Fibroblast of skin of abdomen (primary cell): ENCODE data around the gene RAVER2. TPM values are rescaled to one million over a fixed set of nuclear protein-coding genes. Genes with fewer than 3 reads are reported as not detected.
"Not testable (repeated sequence)": the region's sequence is repeated elsewhere in the genome, so short reads cannot be mapped to it uniquely, and the experiment has no call there.

Experiments
- DNase-seq: peaks from one replicate; pipeline ENCODE4 v3.0.0-alpha.2; 2013
- polyA plus RNA-seq, 2 experiments: library from polyadenylated mRNA; unstranded; fragments of 120-200 nt; gene quantifications; one replicate each; pipeline ENCODE4 v1.2.1, GENCODE V29; 2013; ENCODE audit not compliant: insufficient read length in 2 of 2

Gene RAVER2
- polyA plus RNA-seq (2013, experiment 1 of 2; ENCODE audit: insufficient read length) = 5.6 TPM
- 5.4 TPM for polyA plus RNA-seq (2013, experiment 2 of 2; ENCODE audit: insufficient read length)

- peak; percentile 72 for DNase-seq
Observed at GRCh38 chr1:64744492-64745180, at the start of gene RAVER2. Gene RAVER2, plus strand, starts transcription at chr1:64745075. Its CDS starts 98 bp downstream, at chr1:64745173.

- no peak for DNase-seq
Observed at GRCh38 chr1:64696879-64697278, 48.0 kb upstream of the RAVER2 start.

GRCh38 chr1:64699327-64699726 lies 45.5 kb upstream of the RAVER2 start:
- DNase-seq = no peak

- no peak for DNase-seq
Observed at GRCh38 chr1:64701071-64701470, 43.8 kb upstream of the RAVER2 start.

- DNase-seq = no peak
Observed at GRCh38 chr1:64701886-64702285, 43.0 kb upstream of the RAVER2 start.

GRCh38 chr1:64702670-64703069 lies 42.2 kb upstream of the RAVER2 start:
- DNase-seq = not testable (repeated sequence)

- DNase-seq = no peak
Observed at GRCh38 chr1:64703600-64703999, 41.3 kb upstream of the RAVER2 start.

GRCh38 chr1:64705591-64705990 lies 39.3 kb upstream of the RAVER2 start:
- no peak for DNase-seq

GRCh38 chr1:64711266-64711665 lies 33.6 kb upstream of the RAVER2 start:
- DNase-seq = no peak

GRCh38 chr1:64712049-64712448 lies 32.8 kb upstream of the RAVER2 start:
- no peak for DNase-seq

GRCh38 chr1:64715186-64715585 lies 29.7 kb upstream of the RAVER2 start:
- no peak for DNase-seq

GRCh38 chr1:64721135-64721534 lies 23.7 kb upstream of the RAVER2 start:
- DNase-seq = no peak

GRCh38 chr1:64721576-64722145 lies 23.2 kb upstream of the RAVER2 start:
- no peak for DNase-seq

GRCh38 chr1:64727861-64728260 lies 17.0 kb upstream of the RAVER2 start:
- DNase-seq = no peak

- DNase-seq = peak; percentile 38
Observed at GRCh38 chr1:64733581-64734286, 11.1 kb upstream of the RAVER2 start.

- no peak for DNase-seq
Observed at GRCh38 chr1:64734287-64734652, 10.6 kb upstream of the RAVER2 start.

GRCh38 chr1:64740687-64741086 lies 4.2 kb upstream of the RAVER2 start:
- DNase-seq = not testable (repeated sequence)

GRCh38 chr1:64743954-64744491 lies 852 bp upstream of the RAVER2 start:
- no peak for DNase-seq

GRCh38 chr1:64745181-64745985 lies 508 bp downstream of the RAVER2 start:
- DNase-seq = peak; percentile 33

GRCh38 chr1:64745986-64746940 lies 1.4 kb downstream of the RAVER2 start:
- DNase-seq = no peak

- no peak for DNase-seq
Observed at GRCh38 chr1:64748222-64748621, 3.3 kb downstream of the RAVER2 start.
